Peyer's patch (tissue), 4 donors: Measurements from ENCODE around the gene OR6V1.

Source experiments
- POLR2A ChIP-seq, 2 donors: fragments of 450-650 bp; IDR thresholded peaks; one replicate each; pipeline ENCODE4 v1.5.1; 2017; ENCODE audit warnings: antibody characterized with exemption in 2 of 2, mild to moderate bottlenecking in 2 of 2, moderate library complexity in 2 of 2
- TF ChIP-seq, protein P1 (sequence below), 6 experiments: fragments of 450-650 bp in 4 of 6; fragments of 200-600 bp in 2 of 6; sonication (generic) in 1 of 6; IDR thresholded peaks; one replicate each; pipeline ENCODE4 v1.5.1; 2017 to 2019; ENCODE audit warnings: antibody characterized with exemption in 6 of 6, mild to moderate bottlenecking in 3 of 6, moderate library complexity in 1 of 6

DNA sequence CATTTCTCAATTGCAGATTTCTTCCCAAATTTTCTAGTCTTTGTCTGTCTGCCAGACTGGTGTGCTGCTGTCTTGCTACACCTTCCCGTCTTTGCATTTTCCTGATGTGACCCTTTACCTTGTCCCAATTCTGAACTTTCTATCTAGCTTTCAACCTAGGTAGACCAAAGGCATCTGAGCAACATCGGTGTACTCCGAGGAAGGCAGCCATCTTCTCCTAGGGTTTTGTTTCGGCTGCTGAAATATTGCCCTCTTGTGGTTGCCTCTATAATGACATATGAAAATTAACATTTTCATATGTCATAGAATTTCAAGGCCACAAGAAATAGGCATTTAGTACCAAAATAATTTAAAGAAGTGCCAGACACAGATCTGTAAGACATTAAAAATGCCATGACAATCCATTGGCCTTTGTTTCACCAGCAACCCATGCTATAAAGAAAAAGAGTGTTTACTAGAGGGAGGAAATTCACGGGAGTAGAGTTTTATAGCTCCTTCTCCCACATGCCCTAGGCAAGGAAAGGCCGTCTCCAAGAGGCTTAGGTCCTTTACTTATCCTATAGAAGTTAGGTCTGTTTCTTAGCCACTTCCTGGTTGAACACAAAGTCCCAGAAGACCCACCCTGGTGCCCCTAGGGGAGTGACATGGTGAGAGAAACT lies 48.6 kb upstream of the OR6V1 start:
- TF ChIP-seq POLR2A (IDR thresholded peaks at IDR 0.05): no peak
- TF ChIP-seq, protein P1, sequence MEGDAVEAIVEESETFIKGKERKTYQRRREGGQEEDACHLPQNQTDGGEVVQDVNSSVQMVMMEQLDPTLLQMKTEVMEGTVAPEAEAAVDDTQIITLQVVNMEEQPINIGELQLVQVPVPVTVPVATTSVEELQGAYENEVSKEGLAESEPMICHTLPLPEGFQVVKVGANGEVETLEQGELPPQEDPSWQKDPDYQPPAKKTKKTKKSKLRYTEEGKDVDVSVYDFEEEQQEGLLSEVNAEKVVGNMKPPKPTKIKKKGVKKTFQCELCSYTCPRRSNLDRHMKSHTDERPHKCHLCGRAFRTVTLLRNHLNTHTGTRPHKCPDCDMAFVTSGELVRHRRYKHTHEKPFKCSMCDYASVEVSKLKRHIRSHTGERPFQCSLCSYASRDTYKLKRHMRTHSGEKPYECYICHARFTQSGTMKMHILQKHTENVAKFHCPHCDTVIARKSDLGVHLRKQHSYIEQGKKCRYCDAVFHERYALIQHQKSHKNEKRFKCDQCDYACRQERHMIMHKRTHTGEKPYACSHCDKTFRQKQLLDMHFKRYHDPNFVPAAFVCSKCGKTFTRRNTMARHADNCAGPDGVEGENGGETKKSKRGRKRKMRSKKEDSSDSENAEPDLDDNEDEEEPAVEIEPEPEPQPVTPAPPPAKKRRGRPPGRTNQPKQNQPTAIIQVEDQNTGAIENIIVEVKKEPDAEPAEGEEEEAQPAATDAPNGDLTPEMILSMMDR (IDR thresholded peaks at IDR 0.05): peak; percentile 71 to 82 (median 78)
